DOHH2 (cell line): ENCODE measurements around the gene USP2.

ENCODE experiments used
- H3F3A ChIP-seq: fragments of 200-600 bp; sonication (generic), shearing (Covaris generic); 2 replicates; pipeline ENCODE4 v1.6.0; 2016; ENCODE audit warnings: antibody characterized with exemption, mild to moderate bottlenecking; ENCODE audit not compliant: control insufficient read depth, insufficient read depth
- H3K27ac ChIP-seq: fragments of 200-600 bp; sonication (generic); 2 replicates; pipeline ENCODE4 v1.5.1; 2014; ENCODE audit warnings: low read depth, mild to moderate bottlenecking, low read length, moderate library complexity
- H3K27me3 ChIP-seq: fragments of 200-600 bp; sonication (generic); 2 replicates; pipeline ENCODE4 v1.6.1; 2014; ENCODE audit warnings: mild to moderate bottlenecking, low read length, mixed read lengths; ENCODE audit not compliant: control insufficient read depth
- H3K36me3 ChIP-seq: fragments of 200-600 bp; sonication (generic); 2 replicates; pipeline ENCODE4 v1.6.1; 2014; ENCODE audit warnings: mild to moderate bottlenecking, low read length, moderate library complexity, mixed read lengths; ENCODE audit not compliant: control insufficient read depth
- H3K4me1 ChIP-seq: fragments of 200-600 bp; sonication (generic); 2 replicates; pipeline ENCODE4 v1.6.1; 2014; ENCODE audit warnings: mild to moderate bottlenecking, low read length, mixed read lengths; ENCODE audit not compliant: control insufficient read depth
- H3K4me2 ChIP-seq: fragments of 200-600 bp; sonication (generic); 2 replicates; pipeline ENCODE4 v1.6.0; 2014; ENCODE audit warnings: mild to moderate bottlenecking, low read length, moderate library complexity
- H3K4me3 ChIP-seq: fragments of 200-600 bp; sonication (generic); 2 replicates; pipeline ENCODE4 v1.5.1; 2014; ENCODE audit warnings: mild to moderate bottlenecking, low read length, mixed read lengths
- H3K79me2 ChIP-seq: fragments of 200-600 bp; sonication (generic); 2 replicates; pipeline ENCODE4 v1.6.1; 2014; ENCODE audit warnings: mild to moderate bottlenecking, low read length, mixed read lengths; ENCODE audit not compliant: control insufficient read depth
- H3K9me2 ChIP-seq: fragments of 200-600 bp; sonication (generic); replicated peaks from 2 replicates; pipeline ENCODE4 v1.6.1; 2014; ENCODE audit warnings: mild to moderate bottlenecking, low read length, mixed read lengths; ENCODE audit not compliant: control insufficient read depth
- H3K9me3 ChIP-seq: fragments of 200-600 bp; sonication (generic); 2 replicates; pipeline ENCODE4 v1.6.1; 2014; ENCODE audit warnings: antibody characterized with exemption, low read length, mixed read lengths; ENCODE audit not compliant: control insufficient read depth, insufficient read depth
- H4K20me1 ChIP-seq: fragments of 200-600 bp; sonication (generic); 2 replicates; pipeline ENCODE4 v1.6.0; 2014; ENCODE audit warnings: low read depth, mild to moderate bottlenecking, antibody characterized with exemption, low read length, moderate library complexity; ENCODE audit not compliant: control insufficient read depth, insufficient read depth
- EZH2phosphoT487 ChIP-seq: fragments of 200-600 bp; sonication (generic); IDR thresholded peaks from 2 replicates; pipeline ENCODE4 v1.6.1; 2017; ENCODE audit warnings: borderline replicate concordance, mild to moderate bottlenecking, antibody characterized with exemption, low read length, moderate library complexity, mixed read lengths
- TF ChIP-seq, protein P1 (sequence below): fragments of 200-600 bp; sonication (generic); IDR thresholded peaks from one replicate; pipeline ENCODE4 v1.5.1; 2014; ENCODE audit warnings: antibody characterized with exemption, mild to moderate bottlenecking, low read depth, low read length; ENCODE audit not compliant: poor library complexity, severe bottlenecking

The USP2 gene

DNA sequence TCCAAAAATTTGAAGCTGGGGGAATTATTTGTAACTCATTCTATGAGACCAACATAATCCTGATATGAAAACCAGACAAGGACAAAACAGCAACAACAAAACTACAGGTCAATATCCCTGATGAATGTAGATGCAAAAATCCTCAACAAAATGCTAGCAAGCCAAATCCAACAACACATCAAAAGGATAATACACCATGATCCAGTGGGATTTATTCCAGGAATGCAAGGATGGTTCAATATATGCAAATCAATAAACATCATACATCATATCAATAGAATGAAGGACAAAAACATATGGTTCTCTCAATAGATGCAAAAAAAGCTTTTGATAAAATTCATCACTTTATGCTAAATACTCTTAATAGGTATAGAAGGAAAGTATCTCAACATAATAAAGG lies 19.4 kb upstream of the USP2 start:
- no peak overlapping the region for H3K4me2 ChIP-seq
- no peaks in the 10 kb centered on the region for H3K79me2 ChIP-seq
- no peak overlapping the region for H3K27ac ChIP-seq
- peaks cover 17% of the 10 kb centered on the region for H3K4me1 ChIP-seq
- H4K20me1 ChIP-seq, result no peaks in the 10 kb centered on the region
- TF ChIP-seq, protein P1, sequence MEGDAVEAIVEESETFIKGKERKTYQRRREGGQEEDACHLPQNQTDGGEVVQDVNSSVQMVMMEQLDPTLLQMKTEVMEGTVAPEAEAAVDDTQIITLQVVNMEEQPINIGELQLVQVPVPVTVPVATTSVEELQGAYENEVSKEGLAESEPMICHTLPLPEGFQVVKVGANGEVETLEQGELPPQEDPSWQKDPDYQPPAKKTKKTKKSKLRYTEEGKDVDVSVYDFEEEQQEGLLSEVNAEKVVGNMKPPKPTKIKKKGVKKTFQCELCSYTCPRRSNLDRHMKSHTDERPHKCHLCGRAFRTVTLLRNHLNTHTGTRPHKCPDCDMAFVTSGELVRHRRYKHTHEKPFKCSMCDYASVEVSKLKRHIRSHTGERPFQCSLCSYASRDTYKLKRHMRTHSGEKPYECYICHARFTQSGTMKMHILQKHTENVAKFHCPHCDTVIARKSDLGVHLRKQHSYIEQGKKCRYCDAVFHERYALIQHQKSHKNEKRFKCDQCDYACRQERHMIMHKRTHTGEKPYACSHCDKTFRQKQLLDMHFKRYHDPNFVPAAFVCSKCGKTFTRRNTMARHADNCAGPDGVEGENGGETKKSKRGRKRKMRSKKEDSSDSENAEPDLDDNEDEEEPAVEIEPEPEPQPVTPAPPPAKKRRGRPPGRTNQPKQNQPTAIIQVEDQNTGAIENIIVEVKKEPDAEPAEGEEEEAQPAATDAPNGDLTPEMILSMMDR, result no peak
- TF ChIP-seq EZH2phosphoT487, result no peak
- H3F3A ChIP-seq, result peaks cover 7% of the 10 kb centered on the region
- no peak overlapping the region for H3K4me3 ChIP-seq
- no peaks in the 10 kb centered on the region for H3K27me3 ChIP-seq
- peaks cover 14% of the 10 kb centered on the region; the same call in 1 of the 2 replicates for H3K9me3 ChIP-seq
- H3K36me3 ChIP-seq, result peaks cover 18% of the 10 kb centered on the region
- H3K9me2 ChIP-seq, result no peaks in the 10 kb centered on the region

DNA sequence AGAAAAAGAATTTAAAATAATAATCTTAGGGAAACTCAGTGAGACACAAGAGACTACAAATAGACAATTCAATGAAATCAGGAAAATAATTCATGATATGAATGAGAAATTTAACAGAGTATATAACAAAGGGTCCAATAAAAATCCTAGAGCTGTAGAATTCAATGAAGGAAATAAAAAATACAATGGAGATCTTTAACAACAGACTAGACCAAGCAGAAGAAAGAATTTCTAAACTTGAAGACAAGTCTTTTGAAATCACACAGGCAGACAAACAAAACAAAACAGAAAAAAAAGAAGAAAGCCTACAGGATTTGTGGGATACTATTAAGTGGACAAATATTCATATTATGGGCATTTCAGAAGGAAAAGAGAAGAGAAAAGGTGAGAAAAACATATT lies 16.2 kb upstream of the USP2 start:
- Histone ChIP-seq H4K20me1 (no peaks in the 10 kb centered on the region), H3F3A (no peaks in the 10 kb centered on the region), H3K4me2 (no peak overlapping the region), H3K4me3 (no peak overlapping the region), H3K36me3 (peaks cover 18% of the 10 kb centered on the region), H3K9me2 (no peaks in the 10 kb centered on the region), H3K27me3 (no peaks in the 10 kb centered on the region), H3K4me1 (peaks cover 20% of the 10 kb centered on the region), H3K27ac (no peak overlapping the region), H3K79me2 (no peaks in the 10 kb centered on the region), H3K9me3 (peaks cover 14% of the 10 kb centered on the region; the same call in 1 of the 2 replicates)
- no peak for TF ChIP-seq EZH2phosphoT487
- TF ChIP-seq, protein P1, result no peak

DNA sequence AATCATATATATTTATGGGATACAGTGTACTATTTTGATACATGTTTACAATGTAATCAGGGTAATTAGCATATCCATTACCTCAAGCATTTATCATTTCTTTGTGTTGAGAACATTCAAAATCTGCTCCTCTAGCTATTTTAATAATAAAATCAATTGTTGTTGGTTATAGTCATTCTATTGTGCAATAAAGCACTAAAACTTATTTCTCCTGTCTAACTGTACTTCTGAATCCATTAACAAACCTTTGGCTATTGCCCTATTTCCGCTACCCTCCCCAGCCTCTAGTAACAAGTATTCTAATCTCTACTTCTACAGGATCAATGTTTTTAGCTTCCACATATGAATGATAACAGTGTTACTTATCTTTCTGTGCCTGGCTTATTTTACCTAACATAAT lies 15.3 kb upstream of the USP2 start:
- H3K4me3 ChIP-seq, result no peak overlapping the region
- H3K79me2 ChIP-seq, result no peaks in the 10 kb centered on the region
- no peaks in the 10 kb centered on the region for H3F3A ChIP-seq
- H3K4me1 ChIP-seq, result peaks cover 21% of the 10 kb centered on the region
- H4K20me1 ChIP-seq, result no peaks in the 10 kb centered on the region
- H3K9me3 ChIP-seq, result peaks cover 14% of the 10 kb centered on the region; the same call in 1 of the 2 replicates
- H3K4me2 ChIP-seq, result no peak overlapping the region
- H3K36me3 ChIP-seq, result peaks cover 18% of the 10 kb centered on the region
- H3K9me2 ChIP-seq, result no peaks in the 10 kb centered on the region
- no peak overlapping the region for H3K27ac ChIP-seq
- H3K27me3 ChIP-seq, result no peaks in the 10 kb centered on the region
- TF ChIP-seq, protein P1, result no peak
- TF ChIP-seq EZH2phosphoT487, result no peak

DNA sequence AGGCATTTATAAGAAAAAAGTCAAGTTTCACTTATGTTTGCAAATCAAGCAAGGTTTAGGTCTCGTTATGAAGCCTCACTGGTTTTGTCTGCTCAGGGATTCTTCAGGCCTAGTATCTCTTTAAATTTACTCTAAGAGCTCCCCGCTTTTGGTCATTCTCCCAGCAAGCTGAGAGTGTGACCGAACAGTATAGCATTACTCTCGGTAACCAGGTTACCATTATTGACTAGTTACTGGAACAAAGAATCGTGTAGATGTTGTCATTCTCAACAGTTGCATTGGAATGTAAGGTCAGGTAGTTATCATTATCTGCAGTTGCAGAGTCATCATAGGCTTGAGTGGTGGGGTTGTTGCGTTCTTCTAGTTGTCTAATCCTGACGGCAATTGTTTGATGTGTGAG lies 9.8 kb upstream of the USP2 start:
- Histone ChIP-seq H3K27ac (no peak overlapping the region), H3K9me2 (no peaks in the 10 kb centered on the region), H3K4me1 (peaks cover 21% of the 10 kb centered on the region), H3F3A (no peaks in the 10 kb centered on the region), H3K4me2 (no peak overlapping the region), H3K27me3 (no peaks in the 10 kb centered on the region), H3K4me3 (no peak overlapping the region), H3K9me3 (no peaks in the 10 kb centered on the region), H3K36me3 (no peaks in the 10 kb centered on the region), H3K79me2 (no peaks in the 10 kb centered on the region), H4K20me1 (no peaks in the 10 kb centered on the region)
- TF ChIP-seq, protein P1, result no peak
- no peak for TF ChIP-seq EZH2phosphoT487
